ENCODE data around the gene ABCB10. TPM values are rescaled to one million over a fixed set of nuclear protein-coding genes. Genes with fewer than 3 reads are reported as not detected.

Gene ABCB10
- total RNA-seq, 1 donor from 2014 or later = 16.4 TPM

- Histone ChIP-seq H3K27me3 (ENCODE audit: insufficient read depth, low read length) (no peaks in the 10 kb centered on the region), H3K36me3 (ENCODE audit: insufficient read depth, low read length) (peaks cover 35% of the 10 kb centered on the region), H4K20me1 (ENCODE audit: insufficient read depth, low read length) (peaks cover 16% of the 10 kb centered on the region), H3K4me3 (ENCODE audit: insufficient read depth, low read depth, low read length) (no peak overlapping the region), H3K4me1 (ENCODE audit: insufficient read depth, low read length) (no peaks in the 10 kb centered on the region), H3K4me2 (ENCODE audit: low read length) (no peak overlapping the region), H2AFZ (ENCODE audit: low read depth, low read length) (no peak overlapping the region), H3K9me3 (ENCODE audit: insufficient read depth, low read depth, low read length) (no peaks in the 10 kb centered on the region), H3K9ac (ENCODE audit: low read length) (no peak overlapping the region), H3K79me2 (ENCODE audit: insufficient read depth, low read length) (peaks cover 30% of the 10 kb centered on the region), H3K27ac (ENCODE audit: low read depth, low read length) (no peak overlapping the region)
- Mint-ChIP-seq H3K4me1 (ENCODE audit: low read depth, unreplicated experiment) (no peaks in the 10 kb centered on the region), H3K9me3 (ENCODE audit: unreplicated experiment) (no peaks in the 10 kb centered on the region), H3K27ac (ENCODE audit: unreplicated experiment) (no peak overlapping the region), H3K4me3 (ENCODE audit: unreplicated experiment) (no peak overlapping the region), H3K27me3 (ENCODE audit: low read depth, unreplicated experiment) (no peaks in the 10 kb centered on the region), H3K36me3 (ENCODE audit: low read depth, unreplicated experiment) (peaks cover 28% of the 10 kb centered on the region)
- no peak for TF ChIP-seq EZH2 (IDR thresholded peaks at IDR 0.05; ENCODE audit: insufficient read depth, low read length)
- FAIRE-seq (no peak), DNase-seq (ENCODE audit: low read depth) (no peak)
Measured at GRCh38 chr1:229603371-229604005, 45.0 kb upstream of the ABCB10 start.

DNA sequence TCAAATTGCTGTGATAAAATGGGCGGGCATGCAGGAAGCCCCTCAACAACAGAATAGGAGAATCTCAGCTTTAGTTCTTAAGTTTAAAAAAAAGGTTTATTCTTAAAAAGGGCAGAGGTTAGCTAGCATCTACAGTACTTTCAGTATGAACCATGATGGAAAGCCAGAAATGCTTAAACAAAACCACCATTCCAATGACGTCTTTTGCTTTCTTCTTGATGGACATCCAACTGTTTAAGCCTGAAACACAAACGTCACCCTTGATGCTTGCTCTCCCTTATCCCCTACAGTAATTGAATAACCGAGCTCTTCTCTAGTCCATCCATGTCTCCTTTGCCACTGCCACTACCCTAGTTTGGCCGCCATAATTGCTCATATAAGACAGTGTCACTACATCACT, 41.7 kb upstream of the ABCB10 start:
- H3K4me2 ChIP-seq (ENCODE audit: low read length) = no peak overlapping the region
- Mint-ChIP-seq H3K27ac (ENCODE audit: unreplicated experiment) (no peak overlapping the region), H3K4me3 (ENCODE audit: unreplicated experiment) (no peak overlapping the region), H3K27me3 (ENCODE audit: low read depth, unreplicated experiment) (no peaks in the 10 kb centered on the region), H3K36me3 (ENCODE audit: low read depth, unreplicated experiment) (peaks cover 26% of the 10 kb centered on the region), H3K9me3 (ENCODE audit: unreplicated experiment) (no peaks in the 10 kb centered on the region), H3K4me1 (ENCODE audit: low read depth, unreplicated experiment) (peaks cover 9% of the 10 kb centered on the region)
- TF ChIP-seq, protein P1, sequence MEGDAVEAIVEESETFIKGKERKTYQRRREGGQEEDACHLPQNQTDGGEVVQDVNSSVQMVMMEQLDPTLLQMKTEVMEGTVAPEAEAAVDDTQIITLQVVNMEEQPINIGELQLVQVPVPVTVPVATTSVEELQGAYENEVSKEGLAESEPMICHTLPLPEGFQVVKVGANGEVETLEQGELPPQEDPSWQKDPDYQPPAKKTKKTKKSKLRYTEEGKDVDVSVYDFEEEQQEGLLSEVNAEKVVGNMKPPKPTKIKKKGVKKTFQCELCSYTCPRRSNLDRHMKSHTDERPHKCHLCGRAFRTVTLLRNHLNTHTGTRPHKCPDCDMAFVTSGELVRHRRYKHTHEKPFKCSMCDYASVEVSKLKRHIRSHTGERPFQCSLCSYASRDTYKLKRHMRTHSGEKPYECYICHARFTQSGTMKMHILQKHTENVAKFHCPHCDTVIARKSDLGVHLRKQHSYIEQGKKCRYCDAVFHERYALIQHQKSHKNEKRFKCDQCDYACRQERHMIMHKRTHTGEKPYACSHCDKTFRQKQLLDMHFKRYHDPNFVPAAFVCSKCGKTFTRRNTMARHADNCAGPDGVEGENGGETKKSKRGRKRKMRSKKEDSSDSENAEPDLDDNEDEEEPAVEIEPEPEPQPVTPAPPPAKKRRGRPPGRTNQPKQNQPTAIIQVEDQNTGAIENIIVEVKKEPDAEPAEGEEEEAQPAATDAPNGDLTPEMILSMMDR (IDR thresholded peaks at IDR 0.05; ENCODE audit: insufficient read depth, low read depth, low read length) = no peak
- FAIRE-seq (no peak), DNase-seq (ENCODE audit: low read depth) (no peak)
- no peaks in the 10 kb centered on the region for H3K27me3 ChIP-seq (ENCODE audit: insufficient read depth, low read length)
- no peak overlapping the region for H3K9ac ChIP-seq (ENCODE audit: low read length)
- H3K4me1 ChIP-seq (ENCODE audit: insufficient read depth, low read length) = peaks cover 8% of the 10 kb centered on the region
- peaks cover 46% of the 10 kb centered on the region for H3K79me2 ChIP-seq (ENCODE audit: insufficient read depth, low read length)
- peaks cover 35% of the 10 kb centered on the region for H4K20me1 ChIP-seq (ENCODE audit: insufficient read depth, low read length)
- H3K27ac ChIP-seq (ENCODE audit: low read depth, low read length) = no peak overlapping the region
- no peaks in the 10 kb centered on the region for H3K9me3 ChIP-seq (ENCODE audit: insufficient read depth, low read depth, low read length)
- no peak overlapping the region for H3K4me3 ChIP-seq (ENCODE audit: insufficient read depth, low read depth, low read length)
- no peak overlapping the region for H2AFZ ChIP-seq (ENCODE audit: low read depth, low read length)
- peaks cover 21% of the 10 kb centered on the region for H3K36me3 ChIP-seq (ENCODE audit: insufficient read depth, low read length)

DNA sequence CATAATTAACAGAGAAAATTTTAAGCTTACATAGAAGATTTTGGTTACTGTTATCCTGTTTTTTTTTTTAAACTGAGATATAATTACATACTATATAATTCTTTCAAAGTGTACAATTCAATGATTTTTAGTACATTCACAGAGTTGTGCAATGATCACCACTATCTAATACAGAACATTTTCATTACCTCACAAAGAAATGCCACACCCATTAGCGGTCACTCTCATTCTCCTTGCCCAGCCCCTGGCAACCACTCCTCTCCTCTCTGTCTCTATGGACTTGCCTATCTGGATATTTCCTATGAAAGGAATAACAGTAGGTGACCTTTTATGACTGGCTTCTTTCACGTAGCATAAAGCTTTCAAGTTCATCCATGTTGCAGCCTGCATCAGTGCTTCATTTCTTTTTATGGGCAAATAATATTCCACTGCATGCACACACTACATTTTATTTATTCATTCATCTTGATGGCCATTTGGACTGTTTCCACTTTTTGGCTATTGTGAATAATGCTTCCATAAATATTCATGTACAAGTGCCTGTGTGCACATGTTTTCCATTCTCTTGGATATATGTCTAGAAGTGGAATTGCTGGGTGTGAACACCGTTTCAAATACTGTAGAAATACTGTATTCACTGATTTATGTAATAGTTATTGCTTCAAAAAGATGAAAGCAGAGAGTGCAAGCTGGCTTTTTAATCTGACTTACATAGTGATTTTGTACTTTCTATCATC, 40.9 kb upstream of the ABCB10 start:
- no peaks in the 10 kb centered on the region for H3K27me3 Mint-ChIP-seq (ENCODE audit: low read depth, unreplicated experiment)
- peaks cover 8% of the 10 kb centered on the region for H3K4me1 ChIP-seq (ENCODE audit: insufficient read depth, low read length)
- H3K4me2 ChIP-seq (ENCODE audit: low read length) = no peak overlapping the region
- H3K9ac ChIP-seq (ENCODE audit: low read length) = no peak overlapping the region
- H3K36me3 ChIP-seq (ENCODE audit: insufficient read depth, low read length) = peaks cover 17% of the 10 kb centered on the region
- H3K27ac ChIP-seq (ENCODE audit: low read depth, low read length) = no peak overlapping the region
- H4K20me1 ChIP-seq (ENCODE audit: insufficient read depth, low read length) = peaks cover 37% of the 10 kb centered on the region
- no peaks in the 10 kb centered on the region for H3K9me3 Mint-ChIP-seq (ENCODE audit: unreplicated experiment)
- no peak overlapping the region for H3K27ac Mint-ChIP-seq (ENCODE audit: unreplicated experiment)
- no peak overlapping the region for H3K4me3 ChIP-seq (ENCODE audit: insufficient read depth, low read depth, low read length)
- TF ChIP-seq EZH2 (IDR thresholded peaks at IDR 0.05; ENCODE audit: insufficient read depth, low read length) = no peak
- TF ChIP-seq, protein P1 (IDR thresholded peaks at IDR 0.05; ENCODE audit: insufficient read depth, low read depth, low read length) = no peak
- FAIRE-seq = no peak
- peaks cover 52% of the 10 kb centered on the region for H3K79me2 ChIP-seq (ENCODE audit: insufficient read depth, low read length)
- H3K27me3 ChIP-seq (ENCODE audit: insufficient read depth, low read length) = no peaks in the 10 kb centered on the region
- peaks cover 9% of the 10 kb centered on the region for H3K4me1 Mint-ChIP-seq (ENCODE audit: low read depth, unreplicated experiment)
- H3K36me3 Mint-ChIP-seq (ENCODE audit: low read depth, unreplicated experiment) = peaks cover 28% of the 10 kb centered on the region
- H2AFZ ChIP-seq (ENCODE audit: low read depth, low read length) = no peak overlapping the region
- no peak overlapping the region for H3K4me3 Mint-ChIP-seq (ENCODE audit: unreplicated experiment)
- H3K9me3 ChIP-seq (ENCODE audit: insufficient read depth, low read depth, low read length) = no peaks in the 10 kb centered on the region
- DNase-seq (ENCODE audit: low read depth) = no peak

All from astrocyte (in vitro differentiated cells and primary cell).